Vagina (tissue), 2 donors: Measurements from ENCODE around the gene CNKSR2. TPM values are rescaled to one million over a fixed set of nuclear protein-coding genes. Genes with fewer than 3 reads are reported as not detected.

Experiments
- DNase-seq, 2 donors: peaks; one replicate each; pipeline ENCODE4 v3.0.0-alpha.2; 2017; ENCODE audit errors: extremely low spot score in 2 of 2
- H3K27ac ChIP-seq: fragments of 200-600 bp; sonication (generic); one replicate; pipeline ENCODE4 v1.5.1; 2019
- H3K27me3 ChIP-seq: fragments of 200-600 bp; sonication (generic); one replicate; pipeline ENCODE4 v1.5.1; 2019
- H3K36me3 ChIP-seq, 2 donors: fragments of 200-600 bp; sonication (generic); one replicate each; pipeline ENCODE4 v1.5.1; 2017 to 2019
- H3K4me1 ChIP-seq: fragments of 200-600 bp; sonication (generic); one replicate; pipeline ENCODE4 v1.5.1; 2019
- H3K4me3 ChIP-seq, 2 donors: fragments of 200-600 bp; sonication (generic); 1 replicate in 1 of 2; 2 replicates in 1 of 2; pipeline ENCODE4 v1.5.1; 2016 to 2019
- H3K9me3 ChIP-seq: fragments of 200-600 bp; sonication (generic); one replicate; pipeline ENCODE4 v1.5.1; 2019
- CTCF ChIP-seq, 3 experiments: fragments of 450-650 bp in 2 of 3; fragments of 200-600 bp in 1 of 3; sonication (generic) in 1 of 3; IDR thresholded peaks; one replicate each; pipeline ENCODE4 v1.5.1; 2017 to 2019; ENCODE audit warnings: antibody characterized with exemption in 3 of 3, mild to moderate bottlenecking in 2 of 3, moderate library complexity in 2 of 3
- POLR2A ChIP-seq, 2 donors: fragments of 450-650 bp; IDR thresholded peaks; one replicate each; pipeline ENCODE4 v1.6.1; 2017; ENCODE audit warnings: antibody characterized with exemption in 2 of 2, mild to moderate bottlenecking in 2 of 2, moderate library complexity in 2 of 2
- POLR2AphosphoS5 ChIP-seq, 2 donors: sonication (generic); formaldehyde crosslinking; IDR thresholded peaks; one replicate each; pipeline ENCODE4 v1.9.0; 2017; ENCODE audit warnings: antibody characterized with exemption in 2 of 2, mild to moderate bottlenecking in 2 of 2, low read depth in 1 of 2; ENCODE audit not compliant: insufficient read depth in 1 of 2
- intact Hi-C: fragments of 100-400 bp; cut with DNase I; formaldehyde crosslinking; loops from one replicate; pipeline ENCODE4 v1.15.1; 2023
- total RNA-seq: library from RNA; depleted of rRNA; stranded (reverse); fragments of >200 nt; gene quantifications from one replicate; pipeline ENCODE4 v1.2.3, GENCODE V29; 2016

The CNKSR2 gene
- total RNA-seq, 1 donor from 2014 or later: 4.2 TPM

DNA sequence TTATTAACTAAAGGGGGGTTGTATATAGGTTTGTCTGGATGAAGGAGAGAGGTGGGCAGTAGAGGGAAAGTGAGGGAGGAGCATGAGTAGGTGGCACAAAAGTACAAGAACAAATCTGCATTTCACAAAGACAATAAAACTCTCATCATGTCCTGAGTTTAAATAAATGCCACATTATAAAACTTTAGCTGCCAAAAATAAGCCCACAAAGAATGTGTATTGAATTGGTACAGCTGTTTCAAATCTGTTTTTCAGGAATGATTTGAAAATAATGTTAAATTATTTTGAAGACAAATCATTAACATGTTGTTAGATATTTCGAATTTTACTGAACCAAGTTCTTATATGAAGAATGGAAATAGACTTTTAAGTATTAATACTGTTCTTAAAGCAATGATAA is 5.8 kb downstream of the CNKSR2 start:
- Histone ChIP-seq H3K27ac (no peak overlapping the region), H3K9me3 (no peaks in the 10 kb centered on the region), H3K4me1 (no peaks in the 10 kb centered on the region), H3K4me3 (no peak overlapping the region), H3K36me3 (no peaks in the 10 kb centered on the region), H3K27me3 (no peaks in the 10 kb centered on the region)
- TF ChIP-seq CTCF (IDR thresholded peaks at IDR 0.05) (no peak), POLR2A (IDR thresholded peaks at IDR 0.05) (no peak), POLR2AphosphoS5 (IDR thresholded peaks at IDR 0.05; ENCODE audit: insufficient read depth in 1 of 2, low read depth in 1 of 2) (no peak)
- DNase-seq: no peak
- intact Hi-C loops: no loop called here

DNA sequence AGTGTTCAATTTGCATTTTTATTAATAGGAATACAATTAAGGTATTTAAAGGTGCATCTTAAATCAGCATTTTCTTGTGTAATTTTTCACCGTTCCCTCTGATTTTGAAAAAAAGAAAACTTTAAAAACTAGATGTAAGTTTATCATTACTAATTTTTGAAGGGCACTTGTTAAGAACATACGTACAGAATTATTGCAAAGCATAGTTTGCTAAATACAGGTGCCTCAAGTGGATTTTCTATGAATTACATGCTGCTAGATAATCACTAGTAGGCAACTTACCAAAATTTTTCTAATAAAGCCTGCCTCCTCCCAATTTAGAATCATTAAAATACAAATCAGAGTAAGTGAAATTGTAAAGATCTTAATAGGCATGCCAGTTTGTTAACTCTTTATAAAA is 8.5 kb downstream of the CNKSR2 start:
- DNase-seq: no peak
- Histone ChIP-seq H3K36me3 (no peaks in the 10 kb centered on the region), H3K9me3 (no peaks in the 10 kb centered on the region), H3K27me3 (no peaks in the 10 kb centered on the region), H3K4me3 (no peak overlapping the region), H3K4me1 (no peaks in the 10 kb centered on the region), H3K27ac (no peak overlapping the region)
- intact Hi-C loops: no loop called here
- TF ChIP-seq CTCF (IDR thresholded peaks at IDR 0.05) (no peak), POLR2A (IDR thresholded peaks at IDR 0.05) (no peak), POLR2AphosphoS5 (IDR thresholded peaks at IDR 0.05; ENCODE audit: insufficient read depth in 1 of 2, low read depth in 1 of 2) (no peak)

DNA sequence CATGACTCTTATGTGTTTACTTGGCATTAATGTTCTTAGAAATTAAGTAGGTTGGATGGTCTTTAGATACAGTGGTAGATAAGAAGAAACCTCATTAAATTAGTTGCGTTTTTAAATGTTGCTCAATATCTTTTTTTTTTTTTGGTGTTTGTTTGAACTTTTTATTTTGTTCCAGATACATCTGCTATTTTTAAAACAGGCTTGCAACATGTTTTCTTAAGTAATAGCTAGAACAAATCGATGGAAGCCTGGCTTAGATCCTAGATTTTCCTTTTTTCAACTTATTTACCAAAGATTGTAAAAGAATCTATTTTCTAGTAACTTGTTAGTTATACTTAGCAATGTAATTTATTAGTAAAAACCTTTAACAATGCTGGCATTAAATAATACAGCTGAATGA is 9.3 kb downstream of the CNKSR2 start:
- no peaks in the 10 kb centered on the region for H3K9me3 ChIP-seq
- no peak overlapping the region for H3K4me3 ChIP-seq
- no peak for DNase-seq
- TF ChIP-seq POLR2AphosphoS5 (IDR thresholded peaks at IDR 0.05; ENCODE audit: insufficient read depth in 1 of 2, low read depth in 1 of 2) (no peak), POLR2A (IDR thresholded peaks at IDR 0.05) (no peak), CTCF (IDR thresholded peaks at IDR 0.05) (no peak)
- H3K4me1 ChIP-seq: no peaks in the 10 kb centered on the region
- intact Hi-C loops: no loop called here
- no peaks in the 10 kb centered on the region for H3K27me3 ChIP-seq
- H3K27ac ChIP-seq: no peak overlapping the region
- H3K36me3 ChIP-seq: no peaks in the 10 kb centered on the region

GRCh38 chrX:21384178-21384577 is 10.0 kb downstream of the CNKSR2 start:
- TF ChIP-seq CTCF (IDR thresholded peaks at IDR 0.05): no peak
- no peak for TF ChIP-seq POLR2AphosphoS5 (IDR thresholded peaks at IDR 0.05; ENCODE audit: insufficient read depth in 1 of 2, low read depth in 1 of 2)
- no peak for TF ChIP-seq POLR2A (IDR thresholded peaks at IDR 0.05)
- intact Hi-C loops: no loop called here
- Histone ChIP-seq H3K27ac (no peak overlapping the region), H3K4me3 (no peak overlapping the region), H3K36me3 (no peaks in the 10 kb centered on the region), H3K27me3 (no peaks in the 10 kb centered on the region), H3K4me1 (no peaks in the 10 kb centered on the region), H3K9me3 (no peaks in the 10 kb centered on the region)
- DNase-seq: no peak

DNA sequence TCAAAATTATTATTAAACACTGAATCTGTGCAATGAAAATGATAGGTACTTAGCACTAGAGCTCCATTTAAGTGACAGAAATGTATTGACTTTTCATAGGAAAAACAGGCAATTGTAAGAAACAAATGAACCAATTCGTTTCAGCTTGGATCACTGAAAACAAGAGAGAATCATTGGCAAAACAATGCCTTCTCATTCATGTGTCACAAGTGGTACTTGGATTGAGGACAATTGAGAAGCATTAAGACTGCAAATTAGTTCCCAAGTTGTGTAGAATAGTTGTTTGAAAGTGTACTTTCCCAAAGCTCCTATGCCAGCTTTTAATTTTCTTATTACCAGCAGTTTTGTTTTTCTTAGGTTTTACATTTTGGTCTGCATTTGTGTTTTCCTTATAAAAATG is 20.6 kb downstream of the CNKSR2 start:
- TF ChIP-seq CTCF (IDR thresholded peaks at IDR 0.05) (no peak), POLR2AphosphoS5 (IDR thresholded peaks at IDR 0.05; ENCODE audit: insufficient read depth in 1 of 2, low read depth in 1 of 2) (no peak), POLR2A (IDR thresholded peaks at IDR 0.05) (no peak)
- Histone ChIP-seq H3K36me3 (no peaks in the 10 kb centered on the region), H3K27ac (no peak overlapping the region), H3K4me3 (no peak overlapping the region), H3K9me3 (no peaks in the 10 kb centered on the region), H3K27me3 (no peaks in the 10 kb centered on the region), H3K4me1 (no peaks in the 10 kb centered on the region)
- no peak for DNase-seq
- intact Hi-C loops: no loop called here
